Caco-2 (cell line): Measurements from ENCODE around the gene CLCN1. TPM values are rescaled to one million over a fixed set of nuclear protein-coding genes. Genes with fewer than 3 reads are reported as not detected.

ENCODE experiments used
- BruUV-seq: library from RNA; stranded (reverse); fragments of 400-500 nt; replicated peaks from 2 replicates; lab custom pipeline; 2021; lab: Mats Ljungman, UMichigan
- CTCF ChIA-PET: fragments of 300-600 bp; sonication (Branson Sonifier 250); formaldehyde crosslinking; loops from one replicate; lab custom pipeline; 2022; ENCODE audit warnings: antibody characterized with exemption; lab: Charles Lee
- POLR2A ChIA-PET: fragments of 300-600 bp; sonication (Branson Sonifier 250); formaldehyde crosslinking; loops from one replicate; lab custom pipeline; 2022; ENCODE audit warnings: antibody characterized with exemption; lab: Charles Lee
- DNase-seq, 2 experiments: peaks; one replicate each; pipeline versions ENCODE4 v3.0.0 to v3.0.0-alpha.2; 2020 to 2022
- H3K27me3 ChIP-seq: replicated peaks from 2 replicates; pipeline ENCODE4 v1.6.0; 2011; ENCODE audit warnings: low read length; ENCODE audit not compliant: control insufficient read depth, insufficient read depth
- H3K36me3 ChIP-seq: 2 replicates; pipeline ENCODE4 v1.5.1; 2011; ENCODE audit warnings: low read length; ENCODE audit not compliant: control insufficient read depth, insufficient read depth
- H3K4me1 ChIP-seq: fragments of 250-450 bp; sonication (Bioruptor Pico); 2 replicates; pipeline ENCODE4 v1.5.1; 2020; ENCODE audit warnings: mild to moderate bottlenecking
- H3K4me3 ChIP-seq: 2 replicates; pipeline ENCODE4 v1.5.1; 2011; ENCODE audit warnings: low read depth, mild to moderate bottlenecking, control low read depth, low read length
- H3K9me3 ChIP-seq: fragments of 250-450 bp; sonication (Bioruptor Pico); 2 replicates; pipeline ENCODE4 v1.5.1; 2020; ENCODE audit warnings: mild to moderate bottlenecking, moderate library complexity
- H3K27ac Mint-ChIP-seq: one replicate; pipeline ENCODE4 v1.8.0; 2022; ENCODE audit warnings: mixed read lengths; ENCODE audit not compliant: unreplicated experiment
- H3K27me3 Mint-ChIP-seq: one replicate; pipeline ENCODE4 v1.8.0; 2022; ENCODE audit warnings: mixed read lengths; ENCODE audit not compliant: insufficient read depth, unreplicated experiment
- H3K36me3 Mint-ChIP-seq: one replicate; pipeline ENCODE4 v1.8.0; 2022; ENCODE audit warnings: mild to moderate bottlenecking, mixed read lengths; ENCODE audit not compliant: insufficient read depth, unreplicated experiment
- H3K4me1 Mint-ChIP-seq: one replicate; pipeline ENCODE4 v1.8.0; 2022; ENCODE audit warnings: low read depth, mixed read lengths; ENCODE audit not compliant: unreplicated experiment
- H3K4me3 Mint-ChIP-seq: one replicate; pipeline ENCODE4 v1.8.0; 2022; ENCODE audit warnings: mild to moderate bottlenecking, moderate library complexity, mixed read lengths; ENCODE audit not compliant: unreplicated experiment
- H3K9me3 Mint-ChIP-seq: one replicate; pipeline ENCODE4 v1.8.0; 2022; ENCODE audit warnings: mixed read lengths; ENCODE audit not compliant: unreplicated experiment
- intact Hi-C: fragments of 100-400 bp; cut with micrococcal nuclease; formaldehyde crosslinking; loops from one replicate; pipeline ENCODE4 v1.10.0; 2022; ENCODE audit not compliant: unreplicated experiment
- total RNA-seq: library from RNA; stranded (reverse); gene quantifications from 2 replicates; pipeline ENCODE4 v1.2.3, GENCODE V29; 2022
- TF ChIP-seq, protein P1 (sequence below), 2 experiments: fragments of 200-600 bp in 1 of 2; IDR thresholded peaks; 1 replicate in 1 of 2; 2 replicates in 1 of 2; pipeline versions ENCODE4 v1.5.1 to v1.8.0; 2011 to 2022; ENCODE audit warnings: antibody characterized with exemption in 1 of 2, control low read depth in 1 of 2, inconsistent platforms in 1 of 2, low read depth in 1 of 2, low read length in 1 of 2, mild to moderate bottlenecking in 1 of 2, moderate library complexity in 1 of 2; ENCODE audit not compliant: insufficient read depth in 1 of 2, severe bottlenecking in 1 of 2, unreplicated experiment in 1 of 2

The CLCN1 gene
- total RNA-seq, 1 experiment from 2014 or later = 1.9 TPM

DNA sequence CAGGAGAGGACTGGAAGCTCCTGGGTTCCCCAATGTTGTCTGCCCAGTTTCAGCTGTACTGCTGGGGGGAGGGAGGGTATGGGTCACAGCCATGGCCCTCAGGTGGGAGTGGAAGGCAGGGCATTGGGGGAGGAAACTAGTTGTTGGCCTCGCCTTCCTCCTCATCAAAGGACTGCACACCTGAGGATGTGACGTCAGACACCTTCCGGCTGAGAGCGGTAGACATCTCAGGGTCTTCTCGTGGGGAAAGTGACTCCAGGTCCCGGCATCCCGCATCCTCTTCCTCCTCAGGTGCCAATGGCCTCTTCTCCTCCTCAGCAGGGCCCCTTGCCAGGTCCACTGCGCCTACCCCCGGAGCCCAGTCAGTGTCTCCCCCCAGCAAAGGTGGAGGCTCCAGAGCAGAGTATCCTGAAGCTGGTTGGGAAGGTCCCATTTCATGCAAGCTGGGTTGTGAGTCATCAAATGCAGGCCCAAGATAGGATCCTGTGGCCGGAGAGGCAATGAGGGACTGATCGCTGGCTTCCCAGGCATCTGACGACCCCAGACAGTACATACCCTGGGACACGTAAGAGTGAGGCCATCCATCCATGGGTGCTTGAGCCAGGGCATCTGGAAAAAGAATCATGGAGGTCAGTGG, 40.6 kb downstream of the CLCN1 start:
- Histone ChIP-seq H3K4me1 (peaks cover 12% of the 10 kb centered on the region), H3K36me3 (no peaks in the 10 kb centered on the region), H3K9me3 (no peaks in the 10 kb centered on the region), H3K4me3 (no peak overlapping the region), H3K27me3 (no peaks in the 10 kb centered on the region)
- H3K36me3 Mint-ChIP-seq = peaks cover 6% of the 10 kb centered on the region
- H3K4me3 Mint-ChIP-seq = no peak overlapping the region
- no peak for DNase-seq
- CTCF ChIA-PET = no interaction called here
- POLR2A ChIA-PET = no interaction called here
- intact Hi-C loops = no loop called here
- TF ChIP-seq, protein P1, sequence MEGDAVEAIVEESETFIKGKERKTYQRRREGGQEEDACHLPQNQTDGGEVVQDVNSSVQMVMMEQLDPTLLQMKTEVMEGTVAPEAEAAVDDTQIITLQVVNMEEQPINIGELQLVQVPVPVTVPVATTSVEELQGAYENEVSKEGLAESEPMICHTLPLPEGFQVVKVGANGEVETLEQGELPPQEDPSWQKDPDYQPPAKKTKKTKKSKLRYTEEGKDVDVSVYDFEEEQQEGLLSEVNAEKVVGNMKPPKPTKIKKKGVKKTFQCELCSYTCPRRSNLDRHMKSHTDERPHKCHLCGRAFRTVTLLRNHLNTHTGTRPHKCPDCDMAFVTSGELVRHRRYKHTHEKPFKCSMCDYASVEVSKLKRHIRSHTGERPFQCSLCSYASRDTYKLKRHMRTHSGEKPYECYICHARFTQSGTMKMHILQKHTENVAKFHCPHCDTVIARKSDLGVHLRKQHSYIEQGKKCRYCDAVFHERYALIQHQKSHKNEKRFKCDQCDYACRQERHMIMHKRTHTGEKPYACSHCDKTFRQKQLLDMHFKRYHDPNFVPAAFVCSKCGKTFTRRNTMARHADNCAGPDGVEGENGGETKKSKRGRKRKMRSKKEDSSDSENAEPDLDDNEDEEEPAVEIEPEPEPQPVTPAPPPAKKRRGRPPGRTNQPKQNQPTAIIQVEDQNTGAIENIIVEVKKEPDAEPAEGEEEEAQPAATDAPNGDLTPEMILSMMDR (IDR thresholded peaks at IDR 0.05; ENCODE audit: insufficient read depth in 1 of 2, low read depth in 1 of 2, low read length in 1 of 2, severe bottlenecking in 1 of 2, unreplicated experiment in 1 of 2) = no peak
- BruUV-seq = no TSS peak
- H3K4me1 Mint-ChIP-seq = peaks cover 16% of the 10 kb centered on the region
- H3K9me3 Mint-ChIP-seq = no peaks in the 10 kb centered on the region
- peaks cover 3% of the 10 kb centered on the region for H3K27me3 Mint-ChIP-seq
- no peak overlapping the region for H3K27ac Mint-ChIP-seq

DNA sequence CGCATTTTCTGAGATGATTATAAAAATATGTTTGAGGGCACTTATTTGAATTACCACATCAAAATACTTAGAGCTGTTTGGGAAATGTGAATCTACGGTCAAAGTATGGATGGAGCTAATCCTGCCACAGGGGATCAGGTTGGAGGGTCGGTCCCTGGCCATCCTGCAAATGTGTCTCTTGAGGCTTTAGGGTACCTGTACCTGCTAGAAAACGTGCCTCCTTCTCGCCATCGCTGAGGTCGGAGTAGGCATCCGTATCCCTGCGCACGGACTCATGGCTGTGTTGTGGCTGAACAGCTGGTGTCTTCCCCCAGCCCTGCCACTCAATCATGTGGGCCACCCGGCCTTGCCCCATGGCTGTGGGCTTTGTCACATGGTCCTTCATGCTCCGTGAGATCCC, 42.7 kb downstream of the CLCN1 start:
- H3K27me3 Mint-ChIP-seq = peaks cover 3% of the 10 kb centered on the region
- ChIA-PET POLR2A (no interaction called here), CTCF (no interaction called here)
- intact Hi-C loops = no loop called here
- H3K4me3 ChIP-seq = no peak overlapping the region
- no peak overlapping the region for H3K4me3 Mint-ChIP-seq
- no TSS peak for BruUV-seq
- H3K27me3 ChIP-seq = no peaks in the 10 kb centered on the region
- H3K9me3 Mint-ChIP-seq = no peaks in the 10 kb centered on the region
- H3K9me3 ChIP-seq = no peaks in the 10 kb centered on the region
- no peak overlapping the region for H3K27ac Mint-ChIP-seq
- no peaks in the 10 kb centered on the region; the same call in 1 of the 2 replicates for H3K4me1 ChIP-seq
- no peak for DNase-seq
- H3K4me1 Mint-ChIP-seq = peaks cover 14% of the 10 kb centered on the region
- peaks cover 9% of the 10 kb centered on the region for H3K36me3 Mint-ChIP-seq
- H3K36me3 ChIP-seq = no peaks in the 10 kb centered on the region
- TF ChIP-seq, protein P1 (IDR thresholded peaks at IDR 0.05; ENCODE audit: insufficient read depth in 1 of 2, low read depth in 1 of 2, low read length in 1 of 2, severe bottlenecking in 1 of 2, unreplicated experiment in 1 of 2) = no peak

DNA sequence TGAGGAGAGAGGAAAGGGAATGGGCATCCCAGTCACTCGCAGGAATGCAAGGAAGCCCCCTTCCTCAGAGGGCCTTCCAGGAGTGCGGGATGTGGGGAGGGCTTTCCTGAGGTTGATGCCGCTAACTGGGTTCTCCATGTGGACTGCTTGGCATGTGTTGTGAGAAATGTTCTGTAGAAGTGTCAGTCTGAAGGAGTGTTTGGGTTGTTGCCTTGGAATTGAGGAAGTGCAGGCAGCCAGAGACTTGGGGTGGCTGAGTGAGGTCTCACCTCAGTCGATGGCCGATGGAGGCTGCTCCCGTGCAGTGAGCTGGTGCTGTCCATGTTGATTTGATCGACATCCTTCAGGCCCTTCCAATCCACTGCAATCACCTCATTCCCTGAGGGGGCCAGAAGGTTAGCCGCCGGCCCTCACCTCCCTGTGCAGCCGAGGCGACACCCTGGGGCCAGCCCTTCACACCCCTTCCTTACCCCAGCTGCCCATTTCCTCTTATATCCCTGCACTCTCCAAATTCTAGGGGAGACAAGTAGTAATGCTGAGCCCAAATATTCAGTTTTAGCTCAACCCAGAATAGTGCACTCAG, 44.0 kb downstream of the CLCN1 start:
- no peaks in the 10 kb centered on the region for H3K36me3 ChIP-seq
- Mint-ChIP-seq H3K4me1 (peaks cover 20% of the 10 kb centered on the region), H3K9me3 (no peaks in the 10 kb centered on the region), H3K36me3 (peaks cover 6% of the 10 kb centered on the region), H3K27ac (no peak overlapping the region), H3K27me3 (peaks cover 3% of the 10 kb centered on the region), H3K4me3 (no peak overlapping the region)
- H3K4me1 ChIP-seq = no peaks in the 10 kb centered on the region; the same call in 1 of the 2 replicates
- TF ChIP-seq, protein P1 (IDR thresholded peaks at IDR 0.05; ENCODE audit: insufficient read depth in 1 of 2, low read depth in 1 of 2, low read length in 1 of 2, severe bottlenecking in 1 of 2, unreplicated experiment in 1 of 2) = no peak
- intact Hi-C loops = loop anchor here (1.0 kb wide), 1 partner anchor 15 kb away; no protein-coding TSS in a partner anchor
- H3K9me3 ChIP-seq = no peaks in the 10 kb centered on the region
- ChIA-PET CTCF (interaction anchor here (0.5 to 1.2 kb wide), 2 partner anchors 14 to 20 kb away, joined by 3 to 4 read pairs; no protein-coding TSS in a partner anchor), POLR2A (interaction anchor here (0.6 kb wide), 1 partner anchor 17 kb away, joined by 3 read pairs; no protein-coding TSS in a partner anchor)
- H3K4me3 ChIP-seq = no peak overlapping the region
- no peak for DNase-seq
- H3K27me3 ChIP-seq = no peaks in the 10 kb centered on the region
- BruUV-seq = no TSS peak
